Measurements from ENCODE around the gene ATP1A2.

The ATP1A2 gene

DNA sequence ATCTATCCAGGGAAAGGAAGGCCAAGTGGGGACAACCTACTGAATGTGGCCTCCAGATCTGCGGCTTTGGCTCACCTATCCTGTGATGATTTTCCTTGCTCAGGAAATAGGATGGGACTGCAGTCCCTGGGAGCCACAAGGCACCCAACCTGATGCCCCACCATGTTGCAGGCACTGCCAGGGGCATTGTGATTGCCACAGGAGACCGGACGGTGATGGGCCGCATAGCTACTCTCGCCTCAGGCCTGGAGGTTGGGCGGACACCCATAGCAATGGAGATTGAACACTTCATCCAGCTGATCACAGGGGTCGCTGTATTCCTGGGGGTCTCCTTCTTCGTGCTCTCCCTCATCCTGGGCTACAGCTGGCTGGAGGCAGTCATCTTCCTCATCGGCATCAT, 11.8 kb downstream of the ATP1A2 start:
- no peak for DNase-seq

DNA sequence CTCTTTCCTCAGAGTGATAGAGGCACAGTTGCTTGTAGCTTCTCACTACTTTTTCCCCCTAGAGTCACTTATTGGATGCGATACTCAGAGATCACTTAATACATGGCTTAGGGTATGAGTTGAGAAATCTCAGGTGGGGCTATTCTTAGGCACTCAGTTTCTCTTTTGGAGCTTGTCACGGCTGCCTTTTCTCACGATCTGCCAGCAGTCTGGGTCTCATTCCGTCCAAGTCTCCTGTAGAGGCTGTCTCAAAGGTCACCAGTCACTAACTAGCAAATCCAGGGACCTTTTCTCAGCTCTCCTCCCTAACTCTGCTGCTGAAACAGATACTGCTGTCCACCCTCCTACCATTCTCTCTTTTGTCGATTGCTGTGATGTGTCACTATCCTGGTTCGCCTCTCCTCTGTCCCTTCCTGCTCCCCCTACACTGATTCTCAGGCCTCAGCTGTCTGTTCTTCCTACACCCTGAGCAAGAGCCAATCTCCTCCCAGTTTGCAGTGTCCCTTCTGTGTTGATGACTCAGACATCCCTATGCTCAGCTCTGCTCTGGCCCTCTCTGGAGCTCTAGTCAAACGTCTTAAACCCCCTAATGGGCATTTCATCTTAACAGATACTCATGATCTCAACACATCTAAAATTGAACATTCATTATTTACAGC, 12.4 kb downstream of the ATP1A2 start:
- DNase-seq: no peak

DNA sequence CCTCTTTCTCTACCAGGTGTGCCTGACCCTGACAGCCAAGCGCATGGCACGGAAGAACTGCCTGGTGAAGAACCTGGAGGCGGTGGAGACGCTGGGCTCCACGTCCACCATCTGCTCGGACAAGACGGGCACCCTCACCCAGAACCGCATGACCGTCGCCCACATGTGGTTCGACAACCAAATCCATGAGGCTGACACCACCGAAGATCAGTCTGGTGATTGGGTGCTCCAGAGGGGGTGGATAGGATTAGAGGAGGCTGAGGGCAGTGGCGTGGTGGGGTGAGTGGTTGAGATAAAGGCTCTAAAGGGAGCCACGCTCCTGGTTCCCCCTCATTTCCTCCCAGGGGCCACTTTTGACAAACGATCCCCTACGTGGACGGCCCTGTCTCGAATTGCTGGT, 13.1 kb downstream of the ATP1A2 start:
- DNase-seq: no peak

DNA sequence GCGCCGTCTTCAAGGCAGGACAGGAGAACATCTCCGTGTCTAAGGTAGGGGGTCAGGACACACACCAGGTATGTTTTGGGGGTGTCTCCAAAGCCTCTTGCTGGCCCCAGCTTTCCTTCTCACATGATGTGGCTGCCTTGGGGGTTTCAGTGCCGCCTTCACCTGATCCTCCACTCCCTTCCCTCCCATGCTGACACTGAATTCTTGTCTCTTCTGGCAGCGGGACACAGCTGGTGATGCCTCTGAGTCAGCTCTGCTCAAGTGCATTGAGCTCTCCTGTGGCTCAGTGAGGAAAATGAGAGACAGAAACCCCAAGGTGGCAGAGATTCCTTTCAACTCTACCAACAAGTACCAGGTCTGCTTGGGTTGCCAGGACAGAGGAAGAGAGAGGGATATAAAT, 13.5 kb downstream of the ATP1A2 start:
- no peak for DNase-seq

DNA sequence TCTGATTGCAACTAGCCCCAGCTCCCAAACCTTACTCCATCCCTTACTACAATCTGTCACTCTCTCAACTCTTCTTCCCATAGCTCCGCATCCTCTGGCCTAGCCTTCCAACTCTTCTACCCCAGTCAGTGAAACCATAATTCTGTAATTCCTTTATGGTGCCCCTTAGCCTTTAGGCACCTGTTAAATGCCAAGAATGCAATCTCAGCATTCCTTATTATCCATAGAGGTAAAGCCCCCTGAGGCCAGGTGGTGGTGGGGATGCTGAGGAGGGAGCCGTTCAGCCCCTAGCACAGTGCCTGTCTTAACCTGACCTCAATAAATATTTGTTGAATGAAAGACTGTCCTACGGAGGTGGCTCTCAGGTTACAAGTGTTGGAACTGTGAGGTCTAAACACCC, 14.0 kb downstream of the ATP1A2 start:
- no peak for DNase-seq

- no peak for DNase-seq
Measured at GRCh38 chr1:160129966-160130365, 14.4 kb downstream of the ATP1A2 start.

DNA sequence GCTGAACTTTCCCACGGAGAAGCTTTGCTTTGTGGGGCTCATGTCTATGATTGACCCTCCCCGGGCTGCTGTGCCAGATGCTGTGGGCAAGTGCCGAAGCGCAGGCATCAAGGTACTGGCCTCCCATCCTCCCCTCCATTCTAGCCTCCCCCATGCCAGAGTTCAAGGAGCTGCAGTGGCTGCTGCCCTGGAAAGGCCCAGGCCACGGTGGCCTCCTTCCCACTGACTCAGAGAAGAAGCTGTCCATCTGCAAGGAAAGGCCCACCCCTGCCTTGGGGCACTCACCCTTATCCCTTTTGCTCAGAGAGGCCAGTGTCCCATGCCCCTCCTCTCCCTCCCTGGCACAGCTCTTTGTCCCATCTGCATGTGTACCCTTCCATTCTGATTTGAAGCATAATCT, 14.9 kb downstream of the ATP1A2 start:
- no peak for DNase-seq

GRCh38 chr1:160130939-160131338, 15.4 kb downstream of the ATP1A2 start:
- DNase-seq: no peak

- DNase-seq: no peak
Measured at GRCh38 chr1:160131803-160132565, 16.4 kb downstream of the ATP1A2 start.

- DNase-seq: no peak
Measured at GRCh38 chr1:160133990-160134770, 18.6 kb downstream of the ATP1A2 start.

DNA sequence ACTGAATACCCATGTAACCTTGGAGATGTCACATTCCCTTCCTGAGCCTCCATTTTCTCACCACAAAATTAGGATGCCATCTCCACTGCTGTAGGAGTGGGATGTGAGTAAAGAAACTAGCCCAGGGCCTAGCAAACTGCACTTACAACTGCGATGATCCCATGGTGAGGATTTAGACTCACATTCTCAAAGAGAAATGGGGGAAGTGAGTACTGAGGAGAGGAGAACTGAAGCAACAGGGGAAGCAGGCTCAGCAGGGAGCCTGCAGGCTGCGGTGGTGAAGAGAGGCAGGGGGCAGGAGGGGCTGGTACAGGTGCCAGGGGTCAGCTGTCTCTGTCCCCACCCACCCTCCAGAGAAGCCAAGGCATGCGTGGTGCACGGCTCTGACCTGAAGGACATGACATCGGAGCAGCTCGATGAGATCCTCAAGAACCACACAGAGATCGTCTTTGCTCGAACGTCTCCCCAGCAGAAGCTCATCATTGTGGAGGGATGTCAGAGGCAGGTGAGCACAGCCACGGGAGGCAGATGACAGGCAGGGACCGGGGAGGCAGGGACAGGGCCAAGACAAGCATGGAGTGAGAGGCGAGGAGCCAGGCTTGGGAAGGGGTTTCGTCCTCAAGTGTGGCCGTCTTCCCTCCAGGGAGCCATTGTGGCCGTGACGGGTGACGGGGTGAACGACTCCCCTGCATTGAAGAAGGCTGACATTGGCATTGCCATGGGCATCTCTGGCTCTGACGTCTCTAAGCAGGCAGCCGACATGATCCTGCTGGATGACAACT, 19.4 kb downstream of the ATP1A2 start:
- DNase-seq: no peak

- DNase-seq: no peak
Measured at GRCh38 chr1:160136121-160136925, 20.8 kb downstream of the ATP1A2 start.

DNA sequence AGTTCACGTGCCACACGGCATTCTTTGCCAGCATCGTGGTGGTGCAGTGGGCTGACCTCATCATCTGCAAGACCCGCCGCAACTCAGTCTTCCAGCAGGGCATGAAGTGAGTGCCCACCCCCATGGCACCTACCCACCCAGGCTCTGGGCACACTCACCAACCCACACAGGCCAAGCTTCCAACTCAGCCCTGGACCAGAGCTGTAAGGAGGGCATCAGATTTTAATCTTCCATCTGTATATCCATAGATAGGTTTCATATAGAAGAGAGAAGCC, 21.3 kb downstream of the ATP1A2 start:
- no peak for DNase-seq

- no peak for DNase-seq
Measured at GRCh38 chr1:160137216-160137862, 21.8 kb downstream of the ATP1A2 start.

DNA sequence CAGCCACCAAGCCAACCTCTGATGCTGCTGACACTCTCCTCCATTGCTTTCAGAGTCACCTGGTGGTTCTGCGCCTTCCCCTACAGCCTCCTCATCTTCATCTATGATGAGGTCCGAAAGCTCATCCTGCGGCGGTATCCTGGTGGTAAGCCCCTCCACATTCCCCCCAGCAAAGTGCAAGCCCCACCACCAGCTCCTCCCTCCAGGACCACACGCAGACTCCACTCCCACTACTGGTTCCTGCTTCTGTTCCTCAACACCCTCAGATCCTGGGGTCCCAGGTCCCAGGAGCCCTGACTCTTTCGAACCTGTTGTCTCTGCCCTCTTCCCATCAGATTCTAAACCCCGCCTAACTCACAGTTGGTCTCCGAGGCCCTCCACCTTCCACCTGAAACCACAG, 24.3 kb downstream of the ATP1A2 start:
- no peak for DNase-seq

GRCh38 chr1:160143695-160144094, 28.1 kb downstream of the ATP1A2 start:
- no peak for DNase-seq

DNA sequence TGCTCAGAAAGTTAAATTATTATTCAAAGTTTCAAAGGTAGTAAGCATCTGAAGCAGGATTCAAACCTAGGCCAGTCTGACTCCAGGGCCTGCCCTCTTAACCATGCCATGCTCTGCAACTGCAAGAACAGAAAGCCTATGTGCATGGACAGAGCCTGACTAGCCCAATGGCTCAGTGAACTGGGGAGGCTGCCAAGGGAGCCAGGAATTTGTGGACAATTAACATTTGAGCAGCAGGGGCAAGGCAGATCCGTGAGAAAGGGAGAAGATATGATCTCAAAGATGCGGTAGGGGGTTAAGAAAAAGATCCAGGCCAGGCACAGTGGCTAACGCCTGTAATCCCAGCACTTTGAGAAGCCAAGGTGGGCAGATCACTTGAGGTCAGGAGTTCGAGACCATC, 29.4 kb downstream of the ATP1A2 start:
- no peak for DNase-seq

GRCh38 chr1:160146107-160146506, 30.5 kb downstream of the ATP1A2 start:
- no peak for DNase-seq

- no peak for DNase-seq
Measured at GRCh38 chr1:160148121-160148520, 32.6 kb downstream of the ATP1A2 start.

GRCh38 chr1:160149233-160149632, 33.7 kb downstream of the ATP1A2 start:
- DNase-seq: no peak

DNA sequence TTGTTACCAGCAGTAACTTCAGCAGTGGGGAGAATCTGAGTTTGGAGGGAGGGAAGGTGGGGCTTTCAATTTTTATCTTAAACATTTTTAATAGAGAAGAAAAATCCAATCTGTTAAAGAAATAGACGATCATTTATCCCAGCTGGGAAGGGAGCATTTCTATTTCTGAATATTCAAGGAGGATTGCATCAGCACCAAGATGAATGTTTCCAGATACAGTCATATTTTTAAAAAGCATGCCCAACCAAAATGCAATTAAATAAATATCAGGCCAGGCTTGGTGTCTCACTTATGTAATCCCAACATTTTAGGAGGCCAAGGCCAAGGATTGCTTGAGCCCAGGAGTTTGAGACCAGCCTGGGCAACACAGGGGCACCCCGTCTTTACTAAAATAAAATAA, 34.2 kb downstream of the ATP1A2 start:
- DNase-seq: no peak

GRCh38 chr1:160151303-160151702, 35.7 kb downstream of the ATP1A2 start, which contains the start of gene ATP1A4:
TSS of gene ATP1A4 (plus strand) at chr1:160151603. CDS start at chr1:160152041, 438 bp downstream.
- no peak for DNase-seq

All from CD4-positive, alpha-beta T cell treated with Interferon alpha-2 for 1 hour (primary cell).